ENCODE results near the gene FAM114A1.

Gene FAM114A1

DNA sequence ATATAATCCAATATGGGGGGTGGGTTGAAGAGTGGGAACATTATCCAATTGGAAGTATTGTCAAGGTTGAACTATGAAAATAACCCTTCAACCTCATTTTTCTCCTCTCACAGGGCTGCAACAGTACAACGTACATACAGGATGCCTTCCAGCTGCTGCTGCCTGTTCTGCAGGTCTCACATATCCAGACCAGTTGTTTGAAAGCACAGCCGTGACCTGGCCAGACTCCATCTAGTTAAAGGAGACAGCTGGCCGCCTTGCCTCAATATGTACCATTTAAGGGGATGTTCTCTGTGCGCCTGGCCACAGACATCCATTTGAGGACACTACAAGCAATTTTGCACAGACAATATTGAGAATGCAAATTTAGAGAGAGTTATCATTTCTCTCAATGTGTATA lies 75.7 kb downstream of the FAM114A1 start:
- in situ Hi-C loops (cut with MboI; ENCODE audit: low pct_unique_long_range_greater_than_20kb, low sequenced_read_pairs, unreplicated experiment) = no loop called here
- TF ChIP-seq, protein P1, sequence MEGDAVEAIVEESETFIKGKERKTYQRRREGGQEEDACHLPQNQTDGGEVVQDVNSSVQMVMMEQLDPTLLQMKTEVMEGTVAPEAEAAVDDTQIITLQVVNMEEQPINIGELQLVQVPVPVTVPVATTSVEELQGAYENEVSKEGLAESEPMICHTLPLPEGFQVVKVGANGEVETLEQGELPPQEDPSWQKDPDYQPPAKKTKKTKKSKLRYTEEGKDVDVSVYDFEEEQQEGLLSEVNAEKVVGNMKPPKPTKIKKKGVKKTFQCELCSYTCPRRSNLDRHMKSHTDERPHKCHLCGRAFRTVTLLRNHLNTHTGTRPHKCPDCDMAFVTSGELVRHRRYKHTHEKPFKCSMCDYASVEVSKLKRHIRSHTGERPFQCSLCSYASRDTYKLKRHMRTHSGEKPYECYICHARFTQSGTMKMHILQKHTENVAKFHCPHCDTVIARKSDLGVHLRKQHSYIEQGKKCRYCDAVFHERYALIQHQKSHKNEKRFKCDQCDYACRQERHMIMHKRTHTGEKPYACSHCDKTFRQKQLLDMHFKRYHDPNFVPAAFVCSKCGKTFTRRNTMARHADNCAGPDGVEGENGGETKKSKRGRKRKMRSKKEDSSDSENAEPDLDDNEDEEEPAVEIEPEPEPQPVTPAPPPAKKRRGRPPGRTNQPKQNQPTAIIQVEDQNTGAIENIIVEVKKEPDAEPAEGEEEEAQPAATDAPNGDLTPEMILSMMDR (IDR thresholded peaks at IDR 0.05; ENCODE audit: extremely low read depth, insufficient read depth, missing control alignments) = no peak
- DNase-seq (ENCODE audit: low spot score) = no peak

DNA sequence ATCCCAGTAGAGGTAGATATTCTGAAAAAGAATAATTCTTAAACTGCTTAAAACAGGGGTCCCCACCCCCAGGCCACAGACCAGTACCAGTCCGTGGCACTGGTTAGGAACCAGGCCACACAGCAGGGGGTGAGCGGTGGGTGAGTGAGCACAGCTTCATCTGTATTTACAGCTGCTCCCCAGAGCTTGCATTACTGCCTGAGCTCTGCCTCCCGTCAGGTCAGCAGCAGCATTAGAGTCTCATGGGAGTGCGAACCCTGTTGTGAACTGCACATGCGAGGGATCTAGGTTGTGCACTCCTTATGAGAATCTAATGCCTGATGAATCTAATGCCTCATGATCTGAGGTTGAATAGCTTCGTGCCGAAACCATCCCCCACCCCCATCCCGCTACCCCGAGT lies 76.8 kb downstream of the FAM114A1 start:
- DNase-seq (ENCODE audit: low spot score) = no peak
- in situ Hi-C loops (cut with MboI; ENCODE audit: low pct_unique_long_range_greater_than_20kb, low sequenced_read_pairs, unreplicated experiment) = no loop called here

DNA sequence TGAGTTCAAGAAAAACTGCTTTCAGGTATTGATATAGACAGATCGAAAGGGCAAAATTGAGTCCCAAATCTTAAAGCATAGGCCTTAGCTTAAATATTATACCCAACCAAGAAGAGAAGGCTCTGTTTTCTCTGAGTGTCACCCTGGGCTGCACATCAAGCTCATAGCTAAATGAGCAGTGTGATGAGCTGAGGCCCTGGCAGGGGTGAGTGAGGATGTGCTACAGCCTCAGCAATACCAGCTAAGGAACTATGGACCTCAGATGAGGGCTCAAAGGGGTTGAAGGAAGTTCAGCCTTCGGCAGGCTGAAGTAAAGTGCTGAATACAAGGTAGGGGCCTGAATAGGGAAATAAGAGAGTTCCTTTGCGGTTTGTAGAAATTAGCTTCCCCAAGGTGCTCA lies 79.3 kb downstream of the FAM114A1 start:
- in situ Hi-C loops (cut with MboI; ENCODE audit: low pct_unique_long_range_greater_than_20kb, low sequenced_read_pairs, unreplicated experiment) = no loop called here
- TF ChIP-seq, protein P1 (IDR thresholded peaks at IDR 0.05; ENCODE audit: extremely low read depth, insufficient read depth, missing control alignments) = no peak

More for the DNA sequence above, 76.8 kb downstream of the FAM114A1 start:
- TF ChIP-seq, protein P1 (IDR thresholded peaks at IDR 0.05; ENCODE audit: extremely low read depth, insufficient read depth, missing control alignments) = no peak

DNA sequence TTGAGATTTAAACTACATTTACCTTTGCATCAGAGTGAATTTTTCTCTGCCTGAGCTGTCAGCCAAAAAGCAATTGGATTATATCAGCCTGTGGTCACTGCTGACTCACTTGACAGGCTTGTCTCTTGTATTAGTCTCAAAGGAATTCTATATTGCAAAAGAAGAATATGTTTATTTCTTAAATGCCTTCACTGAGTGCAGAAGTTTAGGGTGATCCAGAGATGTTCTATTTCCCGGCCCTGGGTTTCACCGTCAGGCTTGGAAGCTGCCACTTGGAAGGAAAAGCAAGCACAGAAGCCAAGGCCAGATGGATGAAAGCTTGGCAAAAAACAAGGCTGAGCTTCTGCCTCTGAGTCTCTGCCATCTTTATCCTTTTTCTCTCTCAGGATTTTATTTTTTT lies 80.9 kb downstream of the FAM114A1 start:
- no peak for DNase-seq (ENCODE audit: low spot score)
- in situ Hi-C loops (cut with MboI; ENCODE audit: low pct_unique_long_range_greater_than_20kb, low sequenced_read_pairs, unreplicated experiment) = no loop called here
- TF ChIP-seq, protein P1 (IDR thresholded peaks at IDR 0.05; ENCODE audit: extremely low read depth, insufficient read depth, missing control alignments) = no peak

More for the DNA sequence above, 79.3 kb downstream of the FAM114A1 start:
- DNase-seq (ENCODE audit: low spot score) = no peak

DNA sequence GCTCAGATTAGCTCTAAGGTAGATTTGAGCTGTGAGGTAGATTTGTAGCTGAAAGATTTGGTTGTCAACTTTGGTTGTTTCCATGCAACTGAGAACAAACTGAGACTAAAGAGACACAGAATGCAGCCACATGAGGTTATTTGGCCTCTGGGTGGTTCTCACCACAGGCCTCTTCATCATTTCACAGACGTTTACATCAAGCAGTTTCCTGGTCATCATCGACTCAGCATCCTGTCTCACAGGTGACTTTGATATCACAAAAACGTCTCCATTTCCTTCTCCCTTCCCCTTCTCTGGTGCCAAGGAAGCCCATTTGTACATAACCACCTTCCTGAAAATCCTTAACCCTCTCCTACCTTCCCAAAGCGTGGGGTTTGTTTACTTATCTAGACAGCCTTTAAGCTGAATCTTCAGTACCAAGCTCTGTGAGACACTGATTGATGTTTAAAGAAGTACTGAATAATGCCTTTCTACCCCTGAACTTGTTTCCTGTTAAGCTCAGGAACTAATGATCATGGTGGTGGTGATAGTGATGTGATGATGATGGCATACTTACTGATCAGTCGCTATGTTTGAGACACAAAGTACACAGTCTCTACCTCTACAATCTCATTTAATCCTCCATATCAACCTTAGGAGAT lies 81.9 kb downstream of the FAM114A1 start:
- no peak for DNase-seq (ENCODE audit: low spot score)

DNA sequence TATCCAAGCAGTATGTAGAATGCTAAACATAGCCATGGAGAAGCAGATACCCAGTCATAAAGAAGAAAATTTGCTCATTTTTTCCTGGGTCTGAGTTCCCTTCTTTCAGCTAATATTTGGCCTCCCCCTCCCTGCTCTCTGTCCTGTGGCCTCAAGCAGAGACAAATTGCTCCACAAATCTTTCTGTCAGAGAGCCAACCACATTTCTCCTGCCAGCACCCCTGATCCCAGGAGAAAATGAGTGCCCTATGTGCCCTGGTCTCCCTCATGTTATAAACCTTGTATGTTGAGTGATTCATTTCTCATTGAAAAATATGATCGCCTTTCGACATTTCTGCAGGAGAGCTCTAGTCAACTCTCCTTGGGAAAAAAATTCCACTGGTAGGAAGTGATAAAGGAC lies 82.6 kb downstream of the FAM114A1 start:
- no peak for DNase-seq (ENCODE audit: low spot score)

More for the DNA sequence above, 81.9 kb downstream of the FAM114A1 start:
- in situ Hi-C loops (cut with MboI; ENCODE audit: low pct_unique_long_range_greater_than_20kb, low sequenced_read_pairs, unreplicated experiment) = no loop called here
- TF ChIP-seq, protein P1 (IDR thresholded peaks at IDR 0.05; ENCODE audit: extremely low read depth, insufficient read depth, missing control alignments) = no peak

More for the DNA sequence above, 82.6 kb downstream of the FAM114A1 start:
- TF ChIP-seq, protein P1 (IDR thresholded peaks at IDR 0.05; ENCODE audit: extremely low read depth, insufficient read depth, missing control alignments) = no peak
- in situ Hi-C loops (cut with MboI; ENCODE audit: low pct_unique_long_range_greater_than_20kb, low sequenced_read_pairs, unreplicated experiment) = no loop called here

Data from GM13977 (cell line).